ENCODE data around the gene POU3F1. TPM values are rescaled to one million over a fixed set of nuclear protein-coding genes. Genes with fewer than 3 reads are reported as not detected.

POU3F1 gene
- polyA plus RNA-seq, 2 of the 4 experiments (the other 2 are of a cell fraction): not detected

- DNase-seq (ENCODE audit: low read depth in 1 of 2, low spot score in 1 of 2) (no peak), ATAC-seq (no peak), FAIRE-seq (no peak)
- Histone ChIP-seq H3K4me1 (peaks cover 2% of the 10 kb centered on the region; the same call in 1 of the 3 replicates), H3K4me3 (no peak overlapping the region), H3K9me3 (no peaks in the 10 kb centered on the region), H3K4me2 (no peak overlapping the region), H3K27ac (no peak overlapping the region)
- ChIA-PET POLR2A (no interaction called here), CTCF (no interaction called here)
- TF ChIP-seq RAD21 (conservative IDR thresholded peaks at IDR 0.05 in 1 of 2, IDR thresholded peaks at IDR 0.05 in 1 of 2) (no peak), E2F6 (IDR thresholded peaks at IDR 0.05; ENCODE audit: borderline replicate concordance, low read depth) (no peak), CBX2 (IDR thresholded peaks at IDR 0.05; ENCODE audit: borderline replicate concordance, low read depth) (no peak), NR3C1 (IDR thresholded peaks at IDR 0.05) (no peak), ZSCAN20 (CRISPR knock-in tag; IDR thresholded peaks at IDR 0.05) (no peak), ATOH8 (CRISPR knock-in tag; IDR thresholded peaks at IDR 0.05; ENCODE audit: low read depth) (no peak), BHLHE40 (IDR thresholded peaks at IDR 0.05; ENCODE audit: low read depth, low read length) (no peak), POLR2A (IDR thresholded peaks at IDR 0.05; ENCODE audit: low read length) (no peak)
- 43% methylated on average over 9 of the region's 9 CpGs for WGBS (ENCODE audit: missing lambda C conversion rate)
Measured at GRCh38 chr1:38051079-38051543, 4.5 kb upstream of the POU3F1 start.

GRCh38 chr1:38050397-38051078 is 3.9 kb upstream of the POU3F1 start:
- H3K4me1 ChIP-seq: peaks cover 5% of the 10 kb centered on the region; the same call in 2 of the 3 replicates
- no peak for DNase-seq (ENCODE audit: low read depth in 1 of 2, low spot score in 1 of 2)
- no peak overlapping the region for H3K27ac ChIP-seq
- no peak overlapping the region for H3K4me2 ChIP-seq
- ChIA-PET CTCF (no interaction called here), POLR2A (no interaction called here)
- TF ChIP-seq ELK1 (IDR thresholded peaks at IDR 0.05; ENCODE audit: low read depth, low read length): no peak
- TF ChIP-seq ZC3H11A (IDR thresholded peaks at IDR 0.05): no peak
- no peak for TF ChIP-seq KDM5A (IDR thresholded peaks at IDR 0.05)
- no peak for TF ChIP-seq EHF (CRISPR knock-in tag; IDR thresholded peaks at IDR 0.05)
- TF ChIP-seq ZSCAN20 (CRISPR knock-in tag; IDR thresholded peaks at IDR 0.05): no peak
- TF ChIP-seq JUN (IDR thresholded peaks at IDR 0.05): no peak
- no peak for TF ChIP-seq POLR2AphosphoS2 (conservative IDR thresholded peaks at IDR 0.05; ENCODE audit: low read length)
- no peak for TF ChIP-seq SREBF2 (IDR thresholded peaks at IDR 0.05)
- TF ChIP-seq NPAS2 (CRISPR knock-in tag; IDR thresholded peaks at IDR 0.05; ENCODE audit: borderline replicate concordance): no peak
- TF ChIP-seq MYC (IDR thresholded peaks at IDR 0.05; ENCODE audit: borderline replicate concordance, low read length): no peak
- TF ChIP-seq HMGXB4 (CRISPR knock-in tag; IDR thresholded peaks at IDR 0.05; ENCODE audit: borderline replicate concordance): no peak
- TF ChIP-seq BHLHE40 (IDR thresholded peaks at IDR 0.05; ENCODE audit: low read depth, low read length): no peak
- no peak for TF ChIP-seq MAX (IDR thresholded peaks at IDR 0.05)
- no peak for TF ChIP-seq FOSB (CRISPR knock-in tag; IDR thresholded peaks at IDR 0.05)
- TF ChIP-seq TP53 (CRISPR knock-in tag; IDR thresholded peaks at IDR 0.05): no peak
- TF ChIP-seq JUNB (IDR thresholded peaks at IDR 0.05): no peak
- TF ChIP-seq ATOH8 (CRISPR knock-in tag; IDR thresholded peaks at IDR 0.05; ENCODE audit: low read depth): no peak
- no peak for TF ChIP-seq EP300 (IDR thresholded peaks at IDR 0.05)
- no peak for FAIRE-seq
- ATAC-seq: no peak
- no peaks in the 10 kb centered on the region for H3K9me3 ChIP-seq
- H3K4me3 ChIP-seq: no peak overlapping the region
- 74% methylated on average over 9 of the region's 13 CpGs for WGBS (ENCODE audit: missing lambda C conversion rate)

Data from A549 (cell line).